Keratinocyte (primary cell): Measurements from ENCODE around the gene LGALS9B. TPM values are rescaled to one million over a fixed set of nuclear protein-coding genes. Genes with fewer than 3 reads are reported as not detected.
"Not testable (repeated sequence)": the region's sequence is repeated elsewhere in the genome, so short reads cannot be mapped to it uniquely, and the experiment has no call there.

Experiments used
- DNase-seq: peaks from one replicate; pipeline ENCODE4 v3.0.0-alpha.2; 2011; ENCODE audit warnings: low read depth, missing footprints, low spot score
- FAIRE-seq: peaks from 2 replicates; lab custom pipeline; 2011; peaks lifted over from hg19 to GRCh38; lab: Jason Lieb, UNC
- H2AFZ ChIP-seq: 2 replicates; pipeline ENCODE4 v1.6.0; 2012; ENCODE audit warnings: low read length, control low read depth, inconsistent platforms; ENCODE audit not compliant: control insufficient read depth
- H3K27ac ChIP-seq: 2 replicates; pipeline ENCODE4 v1.5.1; 2011; ENCODE audit warnings: low read length; ENCODE audit not compliant: control insufficient read depth, insufficient read depth
- H3K27me3 ChIP-seq: 3 replicates; pipeline ENCODE4 v1.6.0; 2011; ENCODE audit warnings: low read length; ENCODE audit not compliant: control insufficient read depth, insufficient read depth; ENCODE audit errors: extremely low read depth
- H3K36me3 ChIP-seq, 2 experiments: 2 replicates in 1 of 2; 3 replicates in 1 of 2; pipeline ENCODE4 v1.5.1; 2011; ENCODE audit warnings: low read length in 2 of 2, mild to moderate bottlenecking in 1 of 2; ENCODE audit not compliant: control insufficient read depth in 2 of 2, insufficient read depth in 2 of 2; ENCODE audit errors: extremely low read depth in 1 of 2
- H3K4me1 ChIP-seq: 3 replicates; pipeline ENCODE4 v1.5.1; 2011; ENCODE audit warnings: low read length; ENCODE audit not compliant: control insufficient read depth, insufficient read depth; ENCODE audit errors: extremely low read depth
- H3K4me2 ChIP-seq: 3 replicates; pipeline ENCODE4 v1.6.0; 2011; ENCODE audit warnings: low read depth, low read length; ENCODE audit not compliant: control insufficient read depth, insufficient read depth; ENCODE audit errors: extremely low read depth
- H3K4me3 ChIP-seq, 3 experiments: fragments of 200-600 bp in 1 of 3; sonication (generic) in 1 of 3; 2 replicates in 2 of 3; 3 replicates in 1 of 3; pipeline ENCODE4 v1.5.1; 2011 to 2016; ENCODE audit warnings: low read length in 3 of 3, mild to moderate bottlenecking in 3 of 3, control low read depth in 2 of 3, inconsistent platforms in 1 of 3, low read depth in 1 of 3, mixed read lengths in 1 of 3, mixed run types in 1 of 3, moderate library complexity in 1 of 3; ENCODE audit not compliant: control insufficient read depth in 2 of 3, insufficient read depth in 2 of 3; ENCODE audit errors: extremely low read depth in 1 of 3
- H3K79me2 ChIP-seq: 2 replicates; pipeline ENCODE4 v1.6.0; 2012; ENCODE audit warnings: low read length; ENCODE audit not compliant: control insufficient read depth, insufficient read depth
- H3K9ac ChIP-seq: 3 replicates; pipeline ENCODE4 v1.6.0; 2011; ENCODE audit warnings: low read length; ENCODE audit not compliant: control insufficient read depth, insufficient read depth; ENCODE audit errors: extremely low read depth
- H3K9me1 ChIP-seq: 3 replicates; pipeline ENCODE4 v1.6.0; 2011; ENCODE audit warnings: low read length; ENCODE audit not compliant: control insufficient read depth, insufficient read depth; ENCODE audit errors: extremely low read depth
- H3K9me3 ChIP-seq: 2 replicates; pipeline ENCODE4 v1.5.1; 2012; ENCODE audit warnings: low read depth, low read length; ENCODE audit not compliant: control insufficient read depth
- H4K20me1 ChIP-seq: 3 replicates; pipeline ENCODE4 v1.6.0; 2011; ENCODE audit warnings: low read length; ENCODE audit not compliant: control insufficient read depth, insufficient read depth; ENCODE audit errors: extremely low read depth
- dilution Hi-C: fragments of 300-500 bp; cut with MboI; formaldehyde crosslinking; loops from one replicate; pipeline ENCODE4 v1.7.0; 2020; ENCODE audit warnings: low sequenced_read_pairs; ENCODE audit not compliant: extremely low pct_ligation_motif_present
- polyA plus RNA-seq, 5 experiments: library from polyadenylated mRNA; depleted of rRNA in 3 of 5; stranded (reverse) in 3 of 5; stranded (forward) in 1 of 5; unstranded in 1 of 5; fragments of >200 nt; gene quantifications; 1 replicate in 1 of 5; 2 replicates in 3 of 5; 3 replicates in 1 of 5; pipeline versions ENCODE4 v1.2.1 to v1.2.3, GENCODE V29; 2011 to 2012; ENCODE audit warnings: missing spikeins in 2 of 5, low read depth in 1 of 5, low replicate concordance in 1 of 5
- TF ChIP-seq, protein P1 (sequence below), 3 experiments: IDR thresholded peaks in 1 of 3; conservative IDR thresholded peaks in 1 of 3; optimal IDR thresholded peaks in 1 of 3; 2 replicates in 2 of 3; 3 replicates in 1 of 3; pipeline versions ENCODE3 to v1.5.1; 2011; ENCODE audit warnings: low read length in 3 of 3, mild to moderate bottlenecking in 3 of 3, moderate library complexity in 2 of 3, control low read depth in 1 of 3, inconsistent platforms in 1 of 3; ENCODE audit not compliant: insufficient read depth in 2 of 3; ENCODE audit errors: extremely low read depth in 1 of 3

The LGALS9B gene
- polyA plus RNA-seq, 1 donor (not counting 4 experiments of a cell fraction or from before 2014, with no cell fraction given): 8.5 TPM

DNA sequence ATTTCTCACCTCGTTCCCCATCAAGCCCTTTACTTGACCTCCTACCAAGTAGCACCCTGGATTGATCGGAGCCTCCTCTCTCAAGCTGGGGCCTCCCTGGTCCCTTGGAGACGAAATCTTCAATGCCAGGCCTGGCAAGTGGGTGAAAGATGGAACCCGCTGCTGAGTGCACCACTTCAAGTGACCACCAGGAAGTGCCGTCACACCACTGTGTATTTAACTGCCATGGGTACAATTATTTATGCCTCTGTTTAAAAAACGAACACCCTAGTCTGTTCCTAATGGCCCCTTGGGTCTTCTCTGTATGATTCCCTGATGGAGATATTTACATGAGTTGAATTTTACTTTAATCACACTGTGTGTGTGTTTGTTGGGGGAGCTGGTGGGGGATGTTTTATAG lies 20.4 kb downstream of the LGALS9B start:
- H3K9ac ChIP-seq, H4K20me1 ChIP-seq, H3K79me2 ChIP-seq, FAIRE-seq, H3K9me1 ChIP-seq, dilution Hi-C loops, DNase-seq, H3K4me1 ChIP-seq, H3K4me3 ChIP-seq, H2AFZ ChIP-seq, H3K27ac ChIP-seq, H3K27me3 ChIP-seq, H3K4me2 ChIP-seq, H3K36me3 ChIP-seq, H3K9me3 ChIP-seq: not testable (repeated sequence)
- TF ChIP-seq, protein P1, sequence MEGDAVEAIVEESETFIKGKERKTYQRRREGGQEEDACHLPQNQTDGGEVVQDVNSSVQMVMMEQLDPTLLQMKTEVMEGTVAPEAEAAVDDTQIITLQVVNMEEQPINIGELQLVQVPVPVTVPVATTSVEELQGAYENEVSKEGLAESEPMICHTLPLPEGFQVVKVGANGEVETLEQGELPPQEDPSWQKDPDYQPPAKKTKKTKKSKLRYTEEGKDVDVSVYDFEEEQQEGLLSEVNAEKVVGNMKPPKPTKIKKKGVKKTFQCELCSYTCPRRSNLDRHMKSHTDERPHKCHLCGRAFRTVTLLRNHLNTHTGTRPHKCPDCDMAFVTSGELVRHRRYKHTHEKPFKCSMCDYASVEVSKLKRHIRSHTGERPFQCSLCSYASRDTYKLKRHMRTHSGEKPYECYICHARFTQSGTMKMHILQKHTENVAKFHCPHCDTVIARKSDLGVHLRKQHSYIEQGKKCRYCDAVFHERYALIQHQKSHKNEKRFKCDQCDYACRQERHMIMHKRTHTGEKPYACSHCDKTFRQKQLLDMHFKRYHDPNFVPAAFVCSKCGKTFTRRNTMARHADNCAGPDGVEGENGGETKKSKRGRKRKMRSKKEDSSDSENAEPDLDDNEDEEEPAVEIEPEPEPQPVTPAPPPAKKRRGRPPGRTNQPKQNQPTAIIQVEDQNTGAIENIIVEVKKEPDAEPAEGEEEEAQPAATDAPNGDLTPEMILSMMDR (optimal IDR thresholded peaks at IDR 0.05 in 1 of 3, IDR thresholded peaks at IDR 0.05 in 1 of 3, conservative IDR thresholded peaks at IDR 0.05 in 1 of 3; ENCODE audit: extremely low read depth in 1 of 3, insufficient read depth in 2 of 3, low read length in 3 of 3): peak in 1 of 3 experiments; percentile 15

DNA sequence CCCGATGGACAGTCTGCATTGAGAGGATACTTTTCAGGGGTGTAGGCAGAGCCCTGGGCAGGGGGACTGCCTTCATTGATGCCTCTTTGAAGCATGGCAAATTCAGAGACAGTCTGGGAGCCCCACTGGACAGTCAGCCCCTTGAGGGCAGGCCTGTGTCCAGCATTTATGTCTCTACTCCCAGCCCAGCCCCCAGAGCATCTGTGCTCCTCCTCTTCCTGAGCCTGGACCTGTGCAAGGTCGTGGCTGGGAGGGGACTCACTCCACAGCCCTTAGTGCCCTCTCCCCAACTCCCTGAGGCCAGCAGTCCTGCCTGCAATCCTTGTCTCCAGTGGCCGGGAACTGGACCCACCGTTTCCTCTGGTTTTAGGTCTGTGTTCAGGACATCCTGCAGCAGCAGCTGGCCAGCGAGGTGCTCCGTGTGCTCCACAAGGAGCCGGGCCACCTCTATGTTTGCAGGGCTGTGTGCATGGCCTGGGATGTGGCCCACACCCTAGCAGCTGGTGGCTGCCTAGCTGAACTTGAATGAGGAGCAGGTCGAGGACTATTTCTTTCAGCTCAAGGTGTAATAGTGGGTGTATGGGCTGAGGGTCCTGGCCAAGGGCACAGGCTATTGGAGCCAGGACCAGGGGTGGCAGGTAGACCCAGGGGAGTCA lies 22.6 kb downstream of the LGALS9B start:
- H3K4me1 ChIP-seq, H3K4me2 ChIP-seq, H3K9me1 ChIP-seq, H2AFZ ChIP-seq, FAIRE-seq, H3K27ac ChIP-seq, H3K9me3 ChIP-seq, H3K9ac ChIP-seq, DNase-seq, H3K4me3 ChIP-seq, H3K36me3 ChIP-seq, H3K79me2 ChIP-seq, dilution Hi-C loops, H4K20me1 ChIP-seq, H3K27me3 ChIP-seq: not testable (repeated sequence)

DNA sequence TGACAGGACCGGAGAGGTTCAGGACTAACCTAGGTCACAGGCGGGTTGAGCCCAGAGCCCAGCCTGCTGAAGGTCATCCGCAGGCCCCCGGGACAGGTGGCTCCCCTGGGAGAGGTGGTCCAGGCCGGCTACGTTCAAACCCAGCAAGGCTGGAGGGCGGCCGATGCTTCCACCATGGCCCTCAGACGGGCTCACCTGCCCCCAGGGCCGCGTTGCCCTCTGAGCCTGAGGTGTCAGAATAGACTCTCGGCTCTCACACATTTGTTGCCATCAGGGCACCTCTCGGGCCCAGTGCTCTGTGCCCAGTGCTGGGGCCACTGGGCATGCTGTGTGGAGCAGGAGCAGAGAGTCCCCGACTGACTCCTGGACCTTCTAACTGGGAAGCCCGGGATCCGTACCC lies 23.2 kb downstream of the LGALS9B start:
- dilution Hi-C loops, H3K9me1 ChIP-seq, H4K20me1 ChIP-seq, H3K9ac ChIP-seq, H3K27me3 ChIP-seq, H3K79me2 ChIP-seq, DNase-seq, H3K4me3 ChIP-seq, H2AFZ ChIP-seq, H3K36me3 ChIP-seq, H3K4me2 ChIP-seq, H3K4me1 ChIP-seq, H3K9me3 ChIP-seq, H3K27ac ChIP-seq, FAIRE-seq: not testable (repeated sequence)

DNA sequence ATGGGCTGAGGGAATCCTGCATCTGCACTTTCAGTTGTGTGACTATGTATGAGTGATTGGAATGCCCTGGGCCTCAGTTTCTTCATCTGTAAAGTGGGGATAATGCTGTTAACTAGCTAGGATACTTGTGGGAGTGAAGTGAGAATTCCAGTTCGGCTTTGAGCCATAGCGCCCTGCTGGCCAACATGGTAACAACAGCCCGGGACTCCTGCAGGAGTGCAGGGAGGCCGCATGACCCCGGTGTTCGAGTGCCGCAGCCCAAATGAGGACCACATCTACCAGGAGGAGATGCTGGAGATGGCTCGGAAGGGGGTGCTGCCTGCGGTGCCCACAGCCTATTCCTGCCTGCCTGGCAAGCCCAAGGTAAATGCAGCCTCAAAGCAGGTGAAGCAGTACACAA lies 23.7 kb downstream of the LGALS9B start:
- H3K27ac ChIP-seq, H3K9me3 ChIP-seq, H3K4me2 ChIP-seq, H3K9me1 ChIP-seq, H2AFZ ChIP-seq, H3K27me3 ChIP-seq, DNase-seq, H3K9ac ChIP-seq, H4K20me1 ChIP-seq, H3K4me3 ChIP-seq, H3K79me2 ChIP-seq, H3K4me1 ChIP-seq, FAIRE-seq, H3K36me3 ChIP-seq, dilution Hi-C loops: not testable (repeated sequence)
